Parathyroid adenoma (tissue), 2 donors: ENCODE results near the gene IQUB.
A peak's percentile ranks its signal among the peaks of the same experiment; 100 is the strongest.
"Not testable (repeated sequence)": the region's sequence is repeated elsewhere in the genome, so short reads cannot be mapped to it uniquely, and the experiment has no call there.

Source experiments
- H2AFZ ChIP-seq: fragments of 300-600 bp; sonication (generic); one replicate; pipeline ENCODE4 v1.7.0; 2017; ENCODE audit warnings: antibody characterized with exemption, mild to moderate bottlenecking
- H3K27ac ChIP-seq: fragments of 300-600 bp; sonication (generic); one replicate; pipeline ENCODE4 v1.7.0; 2017
- H3K27me3 ChIP-seq: fragments of 300-600 bp; sonication (generic); one replicate; pipeline ENCODE4 v1.7.0; 2017; ENCODE audit warnings: low read length; ENCODE audit not compliant: control insufficient read depth, insufficient read depth
- H3K36me3 ChIP-seq: fragments of 300-600 bp; sonication (generic); one replicate; pipeline ENCODE4 v1.7.0; 2017; ENCODE audit warnings: low read length; ENCODE audit not compliant: control insufficient read depth, insufficient read depth
- H3K4me1 ChIP-seq: fragments of 300-600 bp; sonication (generic); one replicate; pipeline ENCODE4 v1.7.0; 2017; ENCODE audit warnings: control low read depth
- H3K4me2 ChIP-seq: fragments of 300-600 bp; sonication (generic); one replicate; pipeline ENCODE4 v1.7.0; 2017; ENCODE audit warnings: low read length
- H3K4me3 ChIP-seq: fragments of 300-600 bp; sonication (generic); one replicate; pipeline ENCODE4 v1.7.0; 2017; ENCODE audit warnings: low read depth, low read length
- H3K79me2 ChIP-seq: fragments of 300-600 bp; sonication (generic); one replicate; pipeline ENCODE4 v1.7.0; 2017; ENCODE audit warnings: control low read depth
- H3K9ac ChIP-seq: fragments of 300-600 bp; sonication (generic); one replicate; pipeline ENCODE4 v1.7.0; 2017; ENCODE audit warnings: mild to moderate bottlenecking
- H3K9me3 ChIP-seq: fragments of 300-600 bp; sonication (generic); one replicate; pipeline ENCODE4 v1.7.0; 2017; ENCODE audit warnings: low read length; ENCODE audit not compliant: control insufficient read depth
- TF ChIP-seq, protein P1 (sequence below): fragments of 300-600 bp; sonication (generic); IDR thresholded peaks from one replicate; pipeline ENCODE4 v1.7.0; 2017; ENCODE audit warnings: antibody characterized with exemption, mild to moderate bottlenecking
- donor health status: primary hyperparathyroidism.

Gene IQUB

DNA sequence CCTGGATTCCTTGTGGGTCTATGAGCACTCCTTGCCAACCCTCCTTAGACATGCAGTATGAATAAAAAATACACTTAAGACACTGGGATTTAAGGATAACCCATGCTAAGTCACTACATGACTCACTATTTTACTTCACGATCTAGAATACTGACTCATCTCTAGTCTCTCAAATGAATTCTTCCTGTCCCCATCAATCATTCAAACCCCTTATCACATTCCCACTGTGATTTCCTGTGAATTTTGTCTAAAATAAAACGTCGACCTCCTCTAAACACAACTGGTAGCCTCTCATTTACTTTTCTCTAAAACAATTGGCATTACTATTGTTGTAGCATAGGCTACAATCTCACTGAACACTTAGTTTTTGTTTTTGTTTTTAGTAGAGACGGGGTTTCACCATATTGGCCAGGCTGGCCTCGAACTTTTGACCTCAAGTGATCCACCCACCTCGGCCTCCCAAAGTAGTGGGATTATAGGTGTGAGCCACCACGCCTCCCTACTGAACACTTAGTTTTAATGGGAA lies 3.9 kb upstream of the IQUB start:
- no peak overlapping the region for H3K27ac ChIP-seq

DNA sequence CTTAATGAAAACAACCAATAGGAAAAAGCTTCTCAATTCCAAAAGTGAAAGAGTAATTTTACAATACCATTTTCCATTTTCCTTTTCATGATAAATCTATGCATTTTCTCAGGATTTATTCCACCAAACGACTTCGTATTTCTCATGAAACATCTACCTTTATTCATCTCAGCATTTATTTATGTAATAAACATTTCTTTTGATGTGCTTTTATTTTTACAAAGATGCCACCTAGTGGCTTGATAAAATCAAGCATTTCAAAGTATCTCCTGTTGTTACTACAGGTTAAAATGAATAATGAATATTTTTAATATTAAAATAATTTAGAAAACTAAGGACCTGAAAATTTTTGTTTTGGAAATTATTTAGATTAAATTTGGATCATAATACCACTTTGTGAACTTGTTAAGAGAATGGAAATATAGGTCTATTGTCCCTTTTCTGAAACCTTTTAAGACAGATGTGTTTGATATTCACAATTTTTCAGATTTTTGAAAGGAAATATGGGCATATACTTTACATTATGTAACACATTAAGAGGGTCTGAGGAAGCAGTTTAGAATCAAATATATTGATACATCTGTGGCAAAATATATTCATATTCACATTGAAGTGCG lies 2.7 kb upstream of the IQUB start:
- H3K79me2 ChIP-seq: no peaks in the 10 kb centered on the region
- TF ChIP-seq, protein P1, sequence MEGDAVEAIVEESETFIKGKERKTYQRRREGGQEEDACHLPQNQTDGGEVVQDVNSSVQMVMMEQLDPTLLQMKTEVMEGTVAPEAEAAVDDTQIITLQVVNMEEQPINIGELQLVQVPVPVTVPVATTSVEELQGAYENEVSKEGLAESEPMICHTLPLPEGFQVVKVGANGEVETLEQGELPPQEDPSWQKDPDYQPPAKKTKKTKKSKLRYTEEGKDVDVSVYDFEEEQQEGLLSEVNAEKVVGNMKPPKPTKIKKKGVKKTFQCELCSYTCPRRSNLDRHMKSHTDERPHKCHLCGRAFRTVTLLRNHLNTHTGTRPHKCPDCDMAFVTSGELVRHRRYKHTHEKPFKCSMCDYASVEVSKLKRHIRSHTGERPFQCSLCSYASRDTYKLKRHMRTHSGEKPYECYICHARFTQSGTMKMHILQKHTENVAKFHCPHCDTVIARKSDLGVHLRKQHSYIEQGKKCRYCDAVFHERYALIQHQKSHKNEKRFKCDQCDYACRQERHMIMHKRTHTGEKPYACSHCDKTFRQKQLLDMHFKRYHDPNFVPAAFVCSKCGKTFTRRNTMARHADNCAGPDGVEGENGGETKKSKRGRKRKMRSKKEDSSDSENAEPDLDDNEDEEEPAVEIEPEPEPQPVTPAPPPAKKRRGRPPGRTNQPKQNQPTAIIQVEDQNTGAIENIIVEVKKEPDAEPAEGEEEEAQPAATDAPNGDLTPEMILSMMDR: peak; percentile 51
- no peaks in the 10 kb centered on the region for H3K9me3 ChIP-seq
- H3K4me1 ChIP-seq: no peaks in the 10 kb centered on the region
- H2AFZ ChIP-seq: no peak overlapping the region
- no peaks in the 10 kb centered on the region for H3K27me3 ChIP-seq
- no peak overlapping the region for H3K4me3 ChIP-seq
- no peak overlapping the region for H3K4me2 ChIP-seq
- no peak overlapping the region for H3K27ac ChIP-seq
- H3K9ac ChIP-seq: no peak overlapping the region
- H3K36me3 ChIP-seq: no peaks in the 10 kb centered on the region

More for the DNA sequence above, 3.9 kb upstream of the IQUB start:
- Histone ChIP-seq H3K36me3 (no peaks in the 10 kb centered on the region), H3K79me2 (no peaks in the 10 kb centered on the region), H3K27me3 (no peaks in the 10 kb centered on the region), H3K9me3 (no peaks in the 10 kb centered on the region), H3K4me2 (no peak overlapping the region), H3K4me1 (no peaks in the 10 kb centered on the region), H2AFZ (no peak overlapping the region), H3K4me3 (no peak overlapping the region), H3K9ac (no peak overlapping the region)
- TF ChIP-seq, protein P1: no peak

DNA sequence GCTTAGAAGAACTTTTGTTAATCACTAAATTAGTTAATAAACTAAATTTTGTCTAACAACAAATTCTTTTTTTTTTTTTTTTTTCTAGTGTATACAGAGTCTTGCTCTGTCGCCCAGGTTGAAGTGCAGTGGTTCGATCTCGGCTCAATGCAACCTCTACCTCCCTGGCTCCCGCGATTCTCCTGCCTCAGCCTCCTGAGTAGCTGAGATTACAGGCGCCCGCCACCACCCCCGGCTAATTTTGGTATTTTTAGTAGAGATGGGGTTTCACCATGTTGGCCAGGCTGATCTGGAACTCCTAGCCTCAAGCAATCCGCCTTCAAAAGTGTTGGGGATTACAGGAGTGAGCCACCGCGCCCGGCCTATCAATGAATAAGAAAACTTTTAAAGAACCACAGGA lies 1.1 kb upstream of the IQUB start:
- H3K4me3 ChIP-seq: peak overlapping the region; percentile 94
- TF ChIP-seq, protein P1: no peak
- peak overlapping the region; percentile 82 for H3K27ac ChIP-seq
- H3K27me3 ChIP-seq: no peaks in the 10 kb centered on the region
- H3K9ac ChIP-seq: no peak overlapping the region
- H2AFZ ChIP-seq: peak overlapping the region; percentile 54
- no peaks in the 10 kb centered on the region for H3K79me2 ChIP-seq
- H3K4me1 ChIP-seq: no peaks in the 10 kb centered on the region
- no peaks in the 10 kb centered on the region for H3K36me3 ChIP-seq
- no peaks in the 10 kb centered on the region for H3K9me3 ChIP-seq
- no peak overlapping the region for H3K4me2 ChIP-seq

DNA sequence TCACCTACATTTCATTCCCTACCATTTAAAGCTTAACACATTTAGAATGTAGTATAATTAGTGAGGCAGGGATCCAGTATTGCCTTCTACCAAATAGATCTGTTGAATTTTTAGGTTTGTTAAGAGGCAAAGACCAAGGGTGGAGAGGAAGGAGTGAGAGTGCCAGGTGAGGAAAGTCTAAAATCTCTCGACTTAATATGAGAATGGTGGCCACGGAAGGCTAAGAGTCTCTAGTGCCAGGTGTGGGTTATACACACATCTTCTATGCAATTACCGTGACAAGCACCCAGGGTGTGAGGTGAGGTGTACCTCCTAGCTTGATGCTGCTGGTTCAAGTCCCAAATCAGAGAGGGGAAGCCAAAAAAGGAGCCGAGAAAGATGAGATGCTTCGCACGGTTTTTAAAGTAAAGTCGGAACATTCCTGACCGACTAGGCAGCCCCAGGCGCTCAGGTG lies 439 bp downstream of the IQUB start:
- H3K4me1 ChIP-seq: no peaks in the 10 kb centered on the region
- H3K9ac ChIP-seq: no peak overlapping the region
- no peaks in the 10 kb centered on the region for H3K27me3 ChIP-seq
- TF ChIP-seq, protein P1: no peak
- H2AFZ ChIP-seq: peak overlapping the region; percentile 76
- peaks cover 5% of the 10 kb centered on the region for H3K79me2 ChIP-seq
- peak overlapping the region; percentile 95 for H3K4me2 ChIP-seq
- no peaks in the 10 kb centered on the region for H3K9me3 ChIP-seq
- no peaks in the 10 kb centered on the region for H3K36me3 ChIP-seq
- H3K4me3 ChIP-seq: peak overlapping the region; percentile 94
- H3K27ac ChIP-seq: peak overlapping the region; percentile 82

DNA sequence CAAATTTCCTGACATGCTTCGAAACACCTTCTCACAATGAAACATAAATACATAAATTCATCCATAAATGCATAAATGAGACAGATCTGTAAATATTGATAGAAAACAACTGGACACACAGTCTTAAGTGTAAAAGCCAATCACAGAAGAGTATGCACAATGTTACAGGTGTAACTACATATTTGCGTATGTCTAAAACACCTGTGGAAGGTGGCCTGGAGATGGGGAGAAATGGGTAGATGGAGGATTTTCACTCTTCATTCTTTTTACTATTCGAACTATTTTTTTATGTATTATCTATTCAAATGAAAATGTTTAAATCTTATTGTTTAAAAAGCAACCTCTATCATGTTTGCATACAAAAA lies 860 bp downstream of the IQUB start:
- H3K9me3 ChIP-seq: no peaks in the 10 kb centered on the region
- H3K27me3 ChIP-seq: no peaks in the 10 kb centered on the region
- H3K4me2 ChIP-seq: peak overlapping the region; percentile 95
- no peak overlapping the region for H3K9ac ChIP-seq
- peak overlapping the region; percentile 94 for H3K4me3 ChIP-seq
- TF ChIP-seq, protein P1: no peak
- no peaks in the 10 kb centered on the region for H3K4me1 ChIP-seq
- H3K79me2 ChIP-seq: peaks cover 5% of the 10 kb centered on the region
- H3K27ac ChIP-seq: peak overlapping the region; percentile 82
- H2AFZ ChIP-seq: peak overlapping the region; percentile 76
- H3K36me3 ChIP-seq: no peaks in the 10 kb centered on the region

DNA sequence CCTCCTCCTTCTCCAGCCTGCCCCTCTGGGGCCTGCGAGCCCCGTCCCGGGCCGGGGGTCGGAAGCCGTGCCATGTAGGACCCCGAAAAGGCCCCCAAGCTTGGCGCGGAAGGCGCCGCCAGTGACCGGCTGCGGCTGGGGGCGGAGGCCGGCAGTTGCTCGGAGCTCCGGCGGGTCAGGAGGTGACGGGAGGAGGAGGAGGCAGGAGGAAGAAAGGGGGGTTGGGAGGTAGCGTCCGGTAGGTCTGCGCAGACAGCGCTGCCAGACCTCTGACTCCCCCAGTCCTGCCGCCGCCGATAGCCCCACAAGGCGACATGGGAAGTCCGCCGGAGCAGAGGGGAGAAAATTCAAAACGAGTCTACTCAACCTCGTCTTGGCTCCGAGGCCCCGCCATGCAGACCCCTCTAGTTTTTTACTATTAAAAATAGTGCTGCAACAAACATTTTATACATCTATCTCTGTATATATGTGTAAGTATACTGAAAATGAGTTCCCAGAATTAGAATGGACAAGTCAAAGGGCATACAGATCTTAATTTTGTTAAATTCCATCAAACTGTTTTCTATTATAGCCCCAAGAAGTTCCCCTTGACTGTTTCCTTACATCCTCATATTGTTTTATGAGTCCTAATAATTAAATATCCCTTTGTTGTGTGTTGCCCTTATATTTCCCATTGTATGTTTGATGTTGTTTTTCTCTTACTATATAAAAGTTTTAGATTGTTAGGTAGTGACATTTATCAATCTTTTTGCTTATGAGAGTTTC lies 1.4 kb downstream of the IQUB start:
- H3K9me3 ChIP-seq, H3K27ac ChIP-seq, H3K27me3 ChIP-seq, H3K36me3 ChIP-seq, H3K9ac ChIP-seq, H3K79me2 ChIP-seq, H3K4me1 ChIP-seq: not testable (repeated sequence)
- Histone ChIP-seq H2AFZ (peak overlapping the region; percentile 76), H3K4me2 (peak overlapping the region; percentile 95), H3K4me3 (peak overlapping the region; percentile 94)
